Right lobe of liver (tissue), 6 donors: ENCODE measurements around the gene STAMBPL1. TPM values are rescaled to one million over a fixed set of nuclear protein-coding genes. Genes with fewer than 3 reads are reported as not detected.

Experiments
- ATAC-seq, 4 donors: fragments of 200-7000 bp; cut with Tn5 transposase; one replicate each; pipeline ENCODE4 v1.9.1; 2020; ENCODE audit warnings: mild to moderate bottlenecking in 4 of 4, moderate library complexity in 4 of 4
- DNase-seq, 3 donors: peaks; one replicate each; pipeline ENCODE4 v3.0.0-alpha.2; 2020
- H3K27ac ChIP-seq, 3 donors: fragments of 200-600 bp; one replicate each; pipeline ENCODE4 v1.8.0; 2022
- H3K27me3 ChIP-seq, 2 donors: fragments of 200-600 bp; one replicate each; pipeline ENCODE4 v1.8.0; 2022
- H3K36me3 ChIP-seq, 4 donors: fragments of 200-600 bp; sonication (generic) in 1 of 4; one replicate each; pipeline versions ENCODE4 v1.5.1 to v1.8.0; 2017 to 2022; ENCODE audit warnings: control low read depth in 1 of 4
- H3K4me1 ChIP-seq, 4 donors: fragments of 200-600 bp; sonication (generic) in 1 of 4; one replicate each; pipeline versions ENCODE4 v1.5.1 to v1.8.0; 2017 to 2022; ENCODE audit warnings: control low read depth in 1 of 4
- H3K4me3 ChIP-seq, 3 donors: fragments of 200-600 bp; one replicate each; pipeline ENCODE4 v1.8.0; 2022
- H3K9me3 ChIP-seq, 4 donors: fragments of 200-600 bp; sonication (generic) in 1 of 4; one replicate each; pipeline versions ENCODE4 v1.5.1 to v1.8.0; 2017 to 2022; ENCODE audit warnings: control low read depth in 1 of 4
- POLR2A ChIP-seq: fragments of 450-650 bp; IDR thresholded peaks from one replicate; pipeline ENCODE4 v1.6.1; 2017; ENCODE audit warnings: antibody characterized with exemption, mild to moderate bottlenecking
- WGBS: methylation state at CpG from one replicate; pipeline ENCODE4 v1.1.6; 2018; ENCODE audit warnings: low coverage, low lambda C conversion rate; ENCODE audit not compliant: insufficient coverage; ENCODE audit errors: missing lambda C conversion rate; 5-methylcytosine and 5-hydroxymethylcytosine counted together
- intact Hi-C, 2 donors: fragments of 100-400 bp; cut with DNase I; formaldehyde crosslinking; loops; one replicate each; pipeline versions ENCODE4 v1.11.2 to v1.14.1; 2022
- total RNA-seq, 6 experiments: library from RNA; depleted of rRNA in 2 of 6; stranded (reverse); fragments of >200 nt in 2 of 6; fragmentation: NEBNext Ultra II Directional in 3 of 6; extraction: Animal tissue kit (Norgen Biotek cat#: 25700) in 3 of 6; gene quantifications; one replicate each; pipeline versions ENCODE4 v1.1.0 to v1.2.4, GENCODE V29; 2016 to 2023
- TF ChIP-seq, protein P1 (sequence below), 4 donors: fragments of 200-600 bp in 3 of 4; fragments of 450-650 bp in 1 of 4; IDR thresholded peaks; one replicate each; pipeline versions ENCODE4 v1.5.1 to v1.8.0; 2016 to 2022; ENCODE audit warnings: antibody characterized with exemption in 4 of 4, mild to moderate bottlenecking in 2 of 4
- donor health status: DM: no; HTN: yes; CAD: no.
- donor health status: DM: no; HTN: no; CAD: no.
- donor health status: DM: no; HTN: no; CAD: no.
- donor health status: DM: no; HTN: yes; CAD: no.
- donor health status: DM: no; HTN: yes; CAD: no.

The STAMBPL1 gene
- total RNA-seq, 6 experiments from 2014 or later: 0.66 to 8.0 (median 4.2) TPM

GRCh38 chr10:88896994-88897853 lies 17.2 kb downstream of the STAMBPL1 start:
- peak in 2 of 4 donors; percentile 36 to 59 for ATAC-seq
- WGBS: 49% methylated on average over 7 of the region's 8 CpGs

GRCh38 chr10:88898727-88899126 lies 18.7 kb downstream of the STAMBPL1 start:
- ATAC-seq (no peak), DNase-seq (no peak)
- H3K27ac ChIP-seq: no peak overlapping the region
- no peaks in the 10 kb centered on the region for H3K9me3 ChIP-seq
- 85% methylated on average over 1 of the region's 3 CpGs for WGBS
- no peaks in the 10 kb centered on the region for H3K27me3 ChIP-seq
- TF ChIP-seq, protein P1, sequence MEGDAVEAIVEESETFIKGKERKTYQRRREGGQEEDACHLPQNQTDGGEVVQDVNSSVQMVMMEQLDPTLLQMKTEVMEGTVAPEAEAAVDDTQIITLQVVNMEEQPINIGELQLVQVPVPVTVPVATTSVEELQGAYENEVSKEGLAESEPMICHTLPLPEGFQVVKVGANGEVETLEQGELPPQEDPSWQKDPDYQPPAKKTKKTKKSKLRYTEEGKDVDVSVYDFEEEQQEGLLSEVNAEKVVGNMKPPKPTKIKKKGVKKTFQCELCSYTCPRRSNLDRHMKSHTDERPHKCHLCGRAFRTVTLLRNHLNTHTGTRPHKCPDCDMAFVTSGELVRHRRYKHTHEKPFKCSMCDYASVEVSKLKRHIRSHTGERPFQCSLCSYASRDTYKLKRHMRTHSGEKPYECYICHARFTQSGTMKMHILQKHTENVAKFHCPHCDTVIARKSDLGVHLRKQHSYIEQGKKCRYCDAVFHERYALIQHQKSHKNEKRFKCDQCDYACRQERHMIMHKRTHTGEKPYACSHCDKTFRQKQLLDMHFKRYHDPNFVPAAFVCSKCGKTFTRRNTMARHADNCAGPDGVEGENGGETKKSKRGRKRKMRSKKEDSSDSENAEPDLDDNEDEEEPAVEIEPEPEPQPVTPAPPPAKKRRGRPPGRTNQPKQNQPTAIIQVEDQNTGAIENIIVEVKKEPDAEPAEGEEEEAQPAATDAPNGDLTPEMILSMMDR (IDR thresholded peaks at IDR 0.05): no peak
- TF ChIP-seq POLR2A: no peak
- peaks cover 0 to 33% (median 0%) of the 10 kb centered on the region in 4 donors for H3K4me1 ChIP-seq
- no peak overlapping the region for H3K4me3 ChIP-seq
- intact Hi-C loops: no loop called here
- no peaks in the 10 kb centered on the region for H3K36me3 ChIP-seq

More at GRCh38 chr10:88896994-88897853, 17.2 kb downstream of the STAMBPL1 start:
- H3K27me3 ChIP-seq: no peaks in the 10 kb centered on the region
- H3K36me3 ChIP-seq: no peaks in the 10 kb centered on the region
- no peaks in the 10 kb centered on the region for H3K9me3 ChIP-seq
- no peak for TF ChIP-seq POLR2A
- TF ChIP-seq, protein P1 (IDR thresholded peaks at IDR 0.05): no peak
- no peak overlapping the region for H3K4me3 ChIP-seq
- intact Hi-C loops: no loop called here
- H3K4me1 ChIP-seq: peaks cover 0 to 33% (median 0%) of the 10 kb centered on the region in 4 donors
- DNase-seq: no peak
- peak overlapping the region in 2 of 3 donors; percentile 42 to 56 for H3K27ac ChIP-seq

DNA sequence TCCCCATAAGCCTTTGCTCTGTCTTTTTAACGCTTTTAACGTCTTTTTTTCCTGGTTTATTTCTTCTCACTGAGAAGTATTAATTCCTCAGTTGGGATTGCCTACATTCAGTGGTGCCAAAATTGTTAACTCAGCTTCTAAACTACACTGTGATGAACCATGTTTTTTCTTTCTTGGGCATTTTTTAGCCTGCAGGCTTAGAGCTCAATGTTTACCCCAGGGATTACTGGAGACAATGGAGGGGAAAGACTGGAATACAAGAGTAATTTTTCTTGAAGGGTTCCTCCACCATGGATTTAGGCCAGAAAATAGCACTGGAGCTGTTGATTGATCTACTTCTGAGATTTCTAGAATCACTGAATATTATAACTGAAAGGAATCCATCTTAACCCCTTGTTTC lies 19.8 kb downstream of the STAMBPL1 start:
- DNase-seq (no peak), ATAC-seq (no peak)
- H3K27ac ChIP-seq: no peak overlapping the region
- intact Hi-C loops: no loop called here
- TF ChIP-seq, protein P1 (IDR thresholded peaks at IDR 0.05): no peak
- no peak for TF ChIP-seq POLR2A
- WGBS: 95% methylated on average over 2 of the region's 2 CpGs
- H3K9me3 ChIP-seq: no peaks in the 10 kb centered on the region
- no peaks in the 10 kb centered on the region for H3K36me3 ChIP-seq
- H3K27me3 ChIP-seq: no peaks in the 10 kb centered on the region
- H3K4me3 ChIP-seq: no peak overlapping the region
- peaks cover 0 to 31% (median 0%) of the 10 kb centered on the region in 4 donors for H3K4me1 ChIP-seq

DNA sequence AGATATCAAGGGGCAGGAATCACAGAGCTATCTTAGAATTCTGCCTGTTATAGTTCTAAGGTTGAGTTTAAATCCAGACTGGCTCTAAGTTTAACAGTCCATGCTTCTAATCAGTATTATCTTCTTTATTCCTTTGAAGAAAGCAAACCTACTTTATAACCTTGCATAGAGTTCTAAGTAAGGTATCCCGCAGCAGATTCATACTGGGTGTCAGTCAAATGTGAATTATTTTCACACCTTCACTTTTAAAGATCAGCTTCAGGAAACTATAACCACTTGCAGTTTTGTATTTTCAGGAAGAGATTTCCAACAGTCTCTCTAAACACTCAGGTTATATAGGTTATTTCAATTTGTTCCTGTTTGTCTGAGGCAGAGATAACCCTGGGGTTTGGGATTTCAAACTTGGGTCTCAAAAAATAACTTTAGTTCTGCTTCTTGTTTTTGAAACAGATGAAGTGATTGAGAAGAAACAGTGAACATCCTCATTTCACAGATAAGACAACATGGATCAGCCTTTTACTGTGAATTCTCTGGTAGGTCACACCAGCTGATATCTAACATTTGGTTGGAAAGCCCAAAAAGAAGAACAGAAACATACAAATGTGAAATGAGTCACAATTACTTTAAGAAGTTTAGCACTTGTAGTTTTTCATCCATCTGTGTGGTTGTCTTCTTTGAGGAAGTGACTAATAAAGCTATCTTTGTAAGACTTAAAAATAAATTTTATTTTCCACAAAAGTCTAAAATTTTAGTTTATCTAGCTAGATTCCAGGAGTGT lies 21.4 kb downstream of the STAMBPL1 start:
- H3K27me3 ChIP-seq: no peaks in the 10 kb centered on the region
- intact Hi-C loops: no loop called here
- DNase-seq: no peak
- TF ChIP-seq, protein P1 (IDR thresholded peaks at IDR 0.05): no peak
- TF ChIP-seq POLR2A: no peak
- H3K4me1 ChIP-seq: peaks cover 0 to 16% (median 0%) of the 10 kb centered on the region in 4 donors
- H3K4me3 ChIP-seq: no peak overlapping the region
- ATAC-seq: peak in 2 of 4 donors; percentile 16 to 24
- H3K9me3 ChIP-seq: no peaks in the 10 kb centered on the region
- 83% methylated on average over 1 of the region's 1 CpG for WGBS
- no peak overlapping the region for H3K27ac ChIP-seq
- no peaks in the 10 kb centered on the region for H3K36me3 ChIP-seq
